Measurements from ENCODE around the gene SYNE4.
"Not testable (repeated sequence)": the region's sequence is repeated elsewhere in the genome, so short reads cannot be mapped to it uniquely, and the experiment has no call there.

The SYNE4 gene, protein sequence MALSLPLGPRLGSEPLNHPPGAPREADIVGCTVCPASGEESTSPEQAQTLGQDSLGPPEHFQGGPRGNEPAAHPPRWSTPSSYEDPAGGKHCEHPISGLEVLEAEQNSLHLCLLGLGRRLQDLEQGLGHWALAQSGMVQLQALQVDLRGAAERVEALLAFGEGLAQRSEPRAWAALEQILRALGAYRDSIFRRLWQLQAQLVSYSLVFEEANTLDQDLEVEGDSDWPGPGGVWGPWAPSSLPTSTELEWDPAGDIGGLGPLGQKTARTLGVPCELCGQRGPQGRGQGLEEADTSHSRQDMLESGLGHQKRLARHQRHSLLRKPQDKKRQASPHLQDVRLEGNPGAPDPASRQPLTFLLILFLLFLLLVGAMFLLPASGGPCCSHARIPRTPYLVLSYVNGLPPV

DNA sequence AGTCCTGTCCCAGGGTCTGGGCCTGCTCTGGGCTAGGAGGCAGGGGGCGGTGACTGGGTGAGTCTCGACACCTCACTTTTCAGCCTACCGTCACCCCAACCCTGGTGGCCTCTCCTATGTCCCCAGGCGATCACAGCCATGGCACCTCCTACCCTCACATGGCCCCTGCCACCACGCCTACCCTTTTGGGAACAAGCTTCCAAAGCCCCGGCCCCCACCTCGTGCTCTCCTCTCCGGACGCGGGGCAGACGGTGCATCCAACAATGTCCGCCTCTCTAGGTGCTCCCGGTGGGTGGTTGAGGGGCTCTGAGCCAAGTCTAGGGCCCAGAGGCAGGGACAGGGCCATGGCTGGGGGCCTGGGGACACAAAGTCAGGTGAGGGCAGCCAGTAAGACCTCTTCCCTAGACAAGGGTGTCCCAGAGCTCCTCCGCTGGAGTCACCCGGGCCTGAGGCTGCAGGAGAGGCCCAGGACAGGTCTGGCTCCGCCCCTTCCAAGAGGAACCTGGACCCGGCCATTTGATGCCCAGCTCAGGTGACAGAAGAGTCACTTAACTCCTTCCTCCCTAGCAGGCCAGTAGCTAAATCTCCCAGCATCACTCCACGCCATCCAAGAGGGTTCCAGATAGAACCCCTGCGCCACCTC, at the start of gene SYNE4:
Gene SYNE4 (minus strand): TSS at position 478 of the 643 bp plus-strand sequence. CDS start 132 bp downstream, at position 346.
- no peak for DNase-seq (ENCODE audit: low spot score)

DNA sequence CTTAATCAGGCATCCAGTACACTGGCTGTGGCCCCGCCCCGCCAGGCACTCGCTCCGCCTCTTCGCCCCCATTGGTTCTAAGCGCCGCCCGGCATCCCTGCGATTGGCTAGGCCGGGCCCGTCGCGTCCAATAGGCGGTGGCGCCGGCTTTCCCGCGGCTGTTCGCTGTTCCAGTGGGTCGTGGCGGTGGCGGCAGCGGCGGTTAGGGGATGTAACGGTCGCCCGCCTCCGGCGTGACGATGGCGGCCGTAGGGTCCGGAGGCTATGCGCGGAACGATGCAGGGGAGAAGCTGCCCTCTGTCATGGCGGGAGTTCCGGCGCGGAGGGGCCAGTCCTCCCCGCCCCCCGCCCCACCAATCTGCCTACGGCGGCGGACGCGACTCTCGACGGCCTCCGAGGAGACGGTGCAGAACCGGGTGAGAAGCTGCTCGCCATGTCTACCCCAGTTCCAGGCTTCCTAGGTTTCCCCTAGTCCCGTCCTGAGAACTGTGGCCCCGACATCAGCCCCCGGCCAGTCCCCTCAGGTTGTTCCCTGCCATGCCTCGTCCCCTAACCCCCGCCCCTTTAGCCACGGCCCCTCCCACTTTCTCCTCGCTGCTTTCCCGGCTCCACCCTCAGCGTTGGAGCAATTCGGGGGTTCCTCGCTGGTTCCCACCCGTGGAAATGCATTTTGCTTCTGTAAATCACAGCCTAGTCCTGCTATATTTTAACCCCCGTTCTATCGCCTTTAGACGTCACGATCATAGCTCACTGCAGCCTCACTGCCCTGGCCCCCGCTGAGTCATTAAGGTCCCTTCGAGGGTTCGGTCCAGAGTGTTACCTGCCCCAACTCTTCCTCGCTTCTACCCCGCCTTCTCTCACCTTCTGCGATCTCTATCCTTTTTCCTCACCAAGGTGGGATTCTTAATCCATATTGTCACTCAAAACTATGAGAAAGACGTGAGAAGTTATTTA, 46.4 kb upstream of the SYNE4 start, which contains the start of gene WDR62:
Gene WDR62 (plus strand): TSS at position 165 of the 954 bp plus-strand sequence. CDS start 75 bp downstream, at position 240.
- peak; percentile 97 for DNase-seq (ENCODE audit: low spot score)

DNA sequence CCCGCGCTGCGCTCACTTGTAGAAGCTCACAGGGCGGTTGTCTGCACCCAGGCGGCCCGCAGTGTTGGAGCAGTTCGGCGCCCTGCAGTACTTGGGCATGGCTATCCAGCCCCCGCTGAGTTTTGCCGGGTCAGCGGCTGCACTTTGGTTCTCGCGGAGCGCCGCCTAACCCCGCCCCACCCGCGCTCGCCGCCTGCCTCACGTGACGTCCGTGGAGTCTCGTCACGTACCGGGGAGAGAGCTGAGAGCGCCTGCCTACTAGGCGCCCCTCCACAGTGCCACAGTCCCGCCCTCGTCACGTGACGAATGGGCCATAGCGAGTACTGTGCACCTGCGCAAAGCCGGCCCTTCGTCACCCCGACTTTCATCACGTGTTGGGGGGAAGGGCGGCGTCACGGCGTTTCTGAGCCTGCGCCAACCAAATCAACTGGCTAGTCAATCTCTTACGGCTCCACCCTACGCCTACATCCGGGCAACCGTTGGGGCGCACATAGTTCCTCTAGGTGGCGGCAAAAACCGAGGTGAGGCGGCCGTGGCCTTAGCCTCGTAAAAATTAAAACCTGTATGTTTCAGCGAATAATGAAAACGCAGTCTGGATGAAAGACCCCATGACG, 45.6 kb upstream of the SYNE4 start, which contains the start of gene THAP8:
Gene THAP8 (minus strand): TSS at position 167 of the 614 bp plus-strand sequence. CDS start 68 bp downstream, at position 99.
- peak; percentile 99 for DNase-seq (ENCODE audit: low spot score)

DNA sequence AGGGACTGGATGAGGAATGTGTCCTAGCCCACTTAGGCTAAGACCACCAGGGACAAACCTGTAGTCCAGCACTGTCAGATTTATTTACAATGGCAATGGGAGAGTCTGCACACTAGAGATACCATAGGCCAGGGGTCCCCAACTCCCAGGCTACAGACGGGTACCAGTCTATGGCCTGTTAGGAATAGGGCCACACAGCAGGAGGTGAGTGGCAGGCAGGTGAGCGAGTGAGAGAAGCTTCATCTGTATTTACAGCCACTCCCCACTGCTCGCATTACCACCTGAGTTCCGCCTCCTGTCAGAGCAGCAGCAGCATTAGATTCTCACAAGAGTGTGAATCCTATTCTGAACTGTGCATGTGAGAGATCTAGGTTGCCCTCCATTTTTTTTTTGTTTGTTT, 43.0 kb upstream of the SYNE4 start:
- no peak for DNase-seq (ENCODE audit: low spot score)

DNA sequence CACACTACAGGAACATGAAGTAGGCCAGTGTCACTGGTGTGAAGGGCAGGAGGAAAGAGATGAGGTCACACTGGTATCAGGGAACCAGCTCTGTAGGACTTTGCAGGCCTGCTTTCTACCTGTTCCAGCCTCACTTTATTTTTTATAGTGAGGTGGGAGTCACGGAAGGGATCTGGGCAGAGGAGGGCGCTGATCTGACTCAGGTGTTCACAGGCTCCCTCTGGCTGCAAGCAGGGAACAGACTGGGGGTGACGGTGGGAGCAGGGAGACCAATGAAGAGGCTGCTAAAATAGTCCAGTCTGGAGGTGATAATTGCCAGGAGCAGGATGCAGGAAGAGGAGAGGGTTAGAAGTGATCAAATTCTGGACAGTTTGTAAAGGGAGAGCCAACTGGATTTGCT, 42.6 kb upstream of the SYNE4 start:
- DNase-seq (ENCODE audit: low spot score) = no peak

DNA sequence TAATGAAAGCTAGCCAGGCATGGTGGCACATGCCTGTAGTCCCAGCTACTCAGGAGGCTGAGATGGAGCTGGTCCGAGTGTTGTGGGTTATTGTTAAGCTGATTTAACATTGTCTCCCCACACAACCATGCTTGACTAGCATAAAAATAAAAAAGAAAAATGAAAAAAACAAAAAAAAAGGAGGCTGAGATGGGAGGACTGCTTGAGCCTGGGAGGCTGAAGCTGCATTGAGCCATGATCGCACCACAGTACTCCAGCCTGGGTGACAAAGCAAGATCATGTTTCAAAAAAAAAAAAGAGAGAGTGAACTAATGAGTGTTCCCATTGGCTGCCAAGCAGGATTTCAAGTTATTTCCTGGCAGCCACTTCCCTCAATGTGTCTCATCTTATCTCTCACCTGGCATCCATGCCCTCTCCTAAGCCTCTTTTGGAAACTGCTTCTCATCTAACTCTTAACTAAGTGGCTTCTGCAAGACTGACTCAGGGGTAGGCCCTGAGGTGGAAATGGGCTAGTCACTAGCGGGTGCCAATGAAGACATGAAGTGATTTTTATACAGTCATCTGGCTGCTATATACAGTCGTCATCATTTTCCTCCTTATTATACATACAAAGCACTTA, 40.6 kb upstream of the SYNE4 start:
- no peak for DNase-seq (ENCODE audit: low spot score)

DNA sequence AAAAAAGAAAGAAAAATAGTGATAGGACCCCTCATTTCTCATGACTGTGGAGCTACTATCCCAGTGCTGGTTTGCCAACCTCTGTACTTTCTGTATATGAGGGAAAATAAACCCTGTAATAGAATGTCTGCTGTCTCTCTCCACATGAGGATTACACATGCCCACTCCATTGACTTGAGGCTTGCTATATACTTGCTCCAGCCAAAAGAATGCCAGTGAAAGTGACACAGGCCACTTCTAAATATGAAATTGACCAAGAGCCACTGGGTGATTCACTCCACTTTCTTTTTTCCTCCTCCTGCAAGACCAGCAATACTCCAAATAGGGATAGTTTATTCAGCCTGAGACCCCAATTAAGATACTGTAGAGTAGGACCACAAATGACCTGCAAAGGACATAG, 39.2 kb upstream of the SYNE4 start:
- no peak for DNase-seq (ENCODE audit: low spot score)

DNA sequence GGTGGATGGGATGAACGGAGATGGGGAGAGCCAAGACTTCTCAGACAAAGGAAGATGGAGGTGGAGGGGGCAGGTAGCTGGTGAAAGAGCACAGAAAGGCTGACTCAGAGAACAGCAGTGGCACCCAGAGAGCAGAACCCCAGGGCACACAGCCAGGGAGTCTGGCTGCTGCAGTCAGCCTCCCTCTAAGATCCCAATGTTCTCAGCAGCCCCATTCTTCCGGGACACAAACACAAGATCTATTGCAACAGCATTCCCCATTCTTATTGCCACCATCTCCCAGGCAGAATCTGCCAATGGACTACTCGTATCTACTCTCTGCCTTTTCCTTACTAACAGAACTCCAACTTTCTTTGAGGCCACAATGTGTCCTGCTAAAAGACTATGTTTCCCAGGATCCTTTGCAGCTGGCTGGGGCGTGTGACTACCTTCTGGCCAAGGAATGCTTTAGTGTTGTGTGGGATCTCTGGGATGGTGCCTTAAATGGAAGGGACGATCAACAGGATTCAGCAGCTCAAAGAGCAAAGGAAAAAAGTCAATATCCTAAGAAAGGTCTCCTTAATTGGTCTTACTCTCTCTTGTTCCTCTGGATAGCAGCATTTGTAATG, 37.9 kb upstream of the SYNE4 start:
- no peak for DNase-seq (ENCODE audit: low spot score)

DNA sequence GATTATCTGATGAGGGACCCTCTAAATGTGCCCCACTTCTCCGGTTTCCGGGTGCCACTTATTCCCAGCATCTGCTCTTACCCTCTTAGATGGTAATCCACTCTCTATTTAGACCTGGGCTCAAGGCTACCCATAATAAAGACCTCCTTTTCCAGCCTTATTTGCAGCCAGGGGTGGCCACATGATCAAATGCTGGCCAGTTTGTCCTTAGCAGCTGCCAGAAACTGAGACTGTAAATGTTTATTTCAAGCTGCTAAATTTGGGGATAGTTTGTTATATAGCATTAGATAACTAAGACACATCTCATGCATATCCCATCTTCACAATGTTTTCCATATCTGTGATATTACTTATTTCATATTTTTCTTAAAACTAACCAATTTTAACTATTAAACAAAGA, 35.3 kb upstream of the SYNE4 start:
- no peak for DNase-seq (ENCODE audit: low spot score)

DNA sequence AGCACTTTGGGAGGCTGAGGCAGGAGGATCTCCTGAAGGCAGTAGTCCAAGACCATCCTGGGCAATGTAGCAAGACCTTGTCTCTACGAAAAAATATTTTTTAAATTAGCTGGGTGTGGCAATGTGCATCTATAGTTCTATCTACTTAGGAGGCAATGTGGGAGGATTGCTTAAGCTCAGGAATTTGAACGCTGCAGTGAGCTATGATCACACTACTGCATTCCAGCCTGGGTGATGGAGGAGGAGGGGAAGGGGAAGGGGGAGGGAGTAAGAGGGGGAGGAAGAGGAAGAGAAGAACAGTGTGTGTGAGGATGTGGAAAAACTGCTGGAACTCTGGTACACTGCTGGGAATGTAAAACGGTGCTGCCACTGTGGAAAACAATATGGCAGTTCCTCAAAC, 33.2 kb upstream of the SYNE4 start:
- DNase-seq (ENCODE audit: low spot score) = no peak

DNA sequence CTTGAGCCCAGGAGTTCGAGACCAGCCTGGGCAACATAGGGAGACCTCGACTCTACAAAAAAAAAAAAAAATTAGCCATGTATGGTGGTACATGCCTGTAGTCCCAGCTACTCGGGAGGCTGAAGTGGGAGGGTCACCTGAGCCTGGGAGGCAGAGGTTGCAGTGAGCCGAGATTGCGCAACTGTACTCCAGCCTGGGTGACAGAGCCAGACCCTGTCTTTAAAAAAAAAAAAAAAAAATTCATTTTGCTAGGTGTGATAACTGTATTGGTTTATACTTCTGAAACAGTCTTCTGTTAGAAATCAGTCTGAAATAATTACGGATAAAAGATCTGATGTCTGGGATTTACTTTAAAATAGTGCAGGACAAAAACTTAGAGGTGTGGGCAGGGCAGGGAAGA, 32.5 kb upstream of the SYNE4 start:
- not testable (repeated sequence) for DNase-seq (ENCODE audit: low spot score)

DNA sequence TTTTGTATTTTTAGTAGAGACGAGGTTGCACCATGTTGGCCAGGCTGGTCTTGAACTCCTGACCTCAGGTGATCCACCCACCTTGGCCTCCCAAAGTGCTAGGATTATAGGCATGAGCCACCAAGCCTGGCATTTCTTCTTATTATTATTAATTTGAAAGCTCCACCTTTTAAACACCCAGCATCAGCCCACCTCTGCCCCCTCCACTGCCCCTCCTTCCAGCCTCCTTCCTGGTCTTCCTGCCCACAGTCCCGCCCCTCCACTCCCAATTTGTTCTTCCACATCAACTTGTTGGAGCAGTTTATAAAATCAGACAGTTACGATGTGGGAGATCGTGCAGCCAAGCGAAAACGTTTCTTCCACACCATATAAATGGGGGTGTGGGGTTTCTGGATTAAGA, 31.9 kb upstream of the SYNE4 start:
- no peak for DNase-seq (ENCODE audit: low spot score)

DNA sequence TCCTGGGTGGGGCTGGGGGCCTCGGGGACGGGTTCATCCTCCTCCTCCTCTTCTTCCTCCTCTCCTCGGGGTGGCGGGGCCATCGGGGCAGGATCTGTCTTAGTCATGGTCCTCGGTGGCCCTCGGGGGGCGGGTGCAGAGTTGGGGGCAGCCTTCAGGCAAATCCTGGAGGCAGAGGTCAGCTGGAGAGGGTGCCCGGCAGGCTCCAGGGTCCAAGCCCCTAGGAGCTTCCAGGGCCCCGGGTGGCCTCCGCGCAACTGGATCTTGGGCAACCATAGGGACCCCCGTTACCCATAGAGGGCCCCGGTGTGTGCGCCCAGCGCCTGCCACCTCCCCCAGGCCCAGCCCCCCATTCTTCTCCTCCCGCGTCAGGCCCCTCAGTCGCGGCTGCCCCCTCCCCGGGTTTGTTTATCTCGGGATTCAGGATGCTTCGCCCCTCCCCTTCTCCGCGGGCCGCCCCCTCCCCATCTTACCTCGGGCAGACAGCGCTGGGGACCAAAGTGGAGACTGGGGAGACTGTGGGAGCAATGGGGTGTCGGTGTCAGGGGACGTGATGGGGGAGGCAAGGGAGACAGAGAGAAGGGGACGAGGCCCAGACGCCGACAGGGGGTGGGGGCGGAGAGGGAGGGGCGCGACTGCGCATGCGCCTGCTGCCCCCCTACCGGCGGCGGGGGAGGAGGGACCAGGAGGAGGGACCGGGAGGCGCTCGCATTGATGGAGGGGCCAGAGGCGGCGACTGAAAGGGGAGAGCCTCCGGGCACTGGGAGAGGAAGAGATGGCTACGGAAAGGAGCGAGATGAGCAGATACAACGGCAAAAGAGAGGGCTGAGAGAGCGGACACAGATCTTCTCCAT, 23.9 kb upstream of the SYNE4 start, which contains the start of gene CLIP3:
Gene CLIP3 (minus strand): TSS at position 623 of the 854 bp plus-strand sequence. CDS start 516 bp downstream, at position 107.
- peak; percentile 90 for DNase-seq (ENCODE audit: low spot score)

DNA sequence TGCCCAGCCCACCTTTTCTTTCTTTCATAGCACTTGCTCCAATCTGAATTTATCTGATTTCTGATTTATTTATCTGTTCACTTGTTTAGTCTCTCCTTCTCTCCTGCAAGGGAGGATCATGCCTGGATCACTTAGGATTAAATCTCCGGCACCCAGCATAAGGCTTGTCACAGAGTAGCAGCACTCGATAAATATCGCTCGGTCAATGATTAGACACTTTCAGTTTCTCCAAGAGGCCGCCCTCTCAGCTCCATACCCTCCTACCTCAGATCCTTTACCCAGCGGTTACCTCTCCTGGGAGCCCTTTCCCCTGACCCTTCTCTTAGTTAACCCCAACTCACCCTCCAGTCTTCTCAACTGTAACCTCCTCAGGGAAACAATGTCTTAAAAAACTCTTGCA, 22.7 kb upstream of the SYNE4 start:
- no peak for DNase-seq (ENCODE audit: low spot score)

DNA sequence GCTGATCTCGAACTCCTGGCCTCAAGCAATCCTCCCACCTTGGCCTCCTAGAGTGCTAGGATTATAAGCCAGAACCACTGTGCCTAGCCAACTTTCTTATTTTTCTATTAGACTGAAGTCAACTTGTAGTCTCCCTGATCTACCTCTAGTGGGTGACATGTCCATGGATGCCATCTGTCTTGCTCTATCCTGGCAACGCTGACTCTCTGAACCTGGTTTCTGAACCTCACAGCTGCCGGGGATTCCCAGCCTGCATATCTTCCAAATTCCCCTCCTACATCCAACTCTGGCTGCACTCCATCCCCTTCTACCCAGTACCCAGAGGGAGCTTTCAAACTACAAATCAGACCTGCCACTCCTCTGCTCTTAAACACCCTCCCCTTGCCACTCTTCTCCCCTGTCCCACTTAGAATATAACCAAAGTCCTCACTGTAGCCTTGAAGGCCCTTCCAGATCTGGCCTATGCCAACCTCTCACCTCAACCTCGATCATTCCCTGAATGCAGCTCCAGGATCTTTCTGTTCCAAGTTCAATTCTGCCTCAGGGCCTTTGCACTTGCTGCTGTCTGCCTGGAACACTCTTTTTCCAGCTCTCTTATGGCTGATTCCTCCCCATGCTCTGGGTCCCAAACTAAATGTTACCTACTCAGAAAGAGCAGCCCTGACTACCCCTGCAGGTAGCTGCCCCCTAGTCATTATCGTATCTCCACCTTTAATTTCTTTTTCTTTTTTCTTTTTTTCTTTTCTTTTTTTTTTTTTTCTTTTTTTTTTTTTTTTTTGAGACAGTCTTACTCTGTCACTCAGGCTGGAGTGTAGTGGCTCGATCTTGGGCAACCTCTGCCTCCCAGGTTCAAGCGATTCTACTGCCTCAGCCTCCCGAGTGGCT, 21.9 kb upstream of the SYNE4 start:
- no peak for DNase-seq (ENCODE audit: low spot score)

DNA sequence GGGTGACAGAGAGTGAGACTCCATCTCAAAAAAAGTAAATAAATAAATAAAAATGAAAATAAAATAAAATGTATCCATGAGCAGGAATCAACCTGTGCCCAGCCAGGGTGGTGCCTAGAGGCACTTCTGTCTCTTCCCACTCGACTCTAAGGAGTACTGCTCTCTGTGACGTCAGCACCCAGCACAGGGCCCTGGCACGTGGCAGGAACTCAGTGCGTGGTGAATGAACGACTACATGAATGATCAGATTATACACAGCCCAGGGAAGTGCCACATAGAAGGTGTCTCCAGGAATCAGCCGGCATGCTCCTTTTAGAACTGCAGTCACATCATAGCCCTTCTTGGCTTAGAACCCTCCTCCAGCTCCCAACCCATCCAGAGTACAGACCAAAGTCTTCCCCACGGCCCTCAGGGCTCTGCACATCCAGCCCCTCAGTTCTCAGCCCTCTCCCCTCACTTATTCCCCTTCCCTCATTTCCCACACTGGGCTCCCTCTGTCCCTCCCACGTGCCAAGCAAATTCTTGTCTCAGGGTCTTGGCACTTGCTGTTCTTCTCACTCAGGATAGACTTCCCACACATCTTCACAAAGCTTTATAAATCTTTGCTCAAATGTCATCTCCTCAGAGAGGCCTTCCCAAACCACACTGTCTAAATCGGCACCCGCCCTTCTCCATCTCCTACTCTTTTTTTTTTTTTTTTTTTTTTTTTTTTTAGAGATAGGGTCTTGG, 19.9 kb upstream of the SYNE4 start:
- no peak for DNase-seq (ENCODE audit: low spot score)

DNA sequence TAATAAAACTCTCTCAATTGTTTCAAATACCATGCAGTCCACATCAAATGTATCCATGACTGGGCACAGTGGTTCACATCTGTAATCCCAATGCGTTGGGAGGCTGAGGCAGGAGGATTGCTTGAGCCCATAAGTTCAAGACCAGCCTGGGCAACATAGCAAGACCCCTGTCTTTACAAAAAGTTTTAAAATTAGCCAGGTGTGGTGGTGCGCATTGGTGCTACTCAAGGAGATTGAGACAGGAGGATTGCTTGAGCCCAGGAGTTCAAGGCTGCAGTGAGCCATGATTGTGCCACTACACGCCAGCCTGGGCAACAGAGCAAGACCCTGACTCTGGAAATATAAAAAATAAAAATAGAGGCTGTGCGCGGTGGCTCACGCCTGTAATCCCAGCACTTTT, 19.1 kb upstream of the SYNE4 start:
- DNase-seq (ENCODE audit: low spot score) = no peak

Measured in ecto neural progenitor cell (in vitro differentiated cells).